SKM-1 treated with dmso at 0.1 percent for 144 hours (cell line): ENCODE results near the gene LVRN.
"Not testable (repeated sequence)": the region's sequence is repeated elsewhere in the genome, so short reads cannot be mapped to it uniquely, and the experiment has no call there.

Source experiments
- DNase-seq: peaks from one replicate; lab custom pipeline; 2025; ENCODE audit not compliant: unreplicated experiment; lab: John Stamatoyannopoulos, UW

Gene LVRN

GRCh38 chr5:115962239-115962564 is at the start of gene LVRN:
Gene LVRN, plus strand, starts transcription at chr5:115962475. Its CDS starts 143 bp downstream, at chr5:115962618.
- DNase-seq, result no peak

GRCh38 chr5:115913623-115914400 is 48.5 kb upstream of the LVRN start:
- not testable (repeated sequence) for DNase-seq

GRCh38 chr5:115920171-115920725 is 42.0 kb upstream of the LVRN start:
- no peak for DNase-seq

DNA sequence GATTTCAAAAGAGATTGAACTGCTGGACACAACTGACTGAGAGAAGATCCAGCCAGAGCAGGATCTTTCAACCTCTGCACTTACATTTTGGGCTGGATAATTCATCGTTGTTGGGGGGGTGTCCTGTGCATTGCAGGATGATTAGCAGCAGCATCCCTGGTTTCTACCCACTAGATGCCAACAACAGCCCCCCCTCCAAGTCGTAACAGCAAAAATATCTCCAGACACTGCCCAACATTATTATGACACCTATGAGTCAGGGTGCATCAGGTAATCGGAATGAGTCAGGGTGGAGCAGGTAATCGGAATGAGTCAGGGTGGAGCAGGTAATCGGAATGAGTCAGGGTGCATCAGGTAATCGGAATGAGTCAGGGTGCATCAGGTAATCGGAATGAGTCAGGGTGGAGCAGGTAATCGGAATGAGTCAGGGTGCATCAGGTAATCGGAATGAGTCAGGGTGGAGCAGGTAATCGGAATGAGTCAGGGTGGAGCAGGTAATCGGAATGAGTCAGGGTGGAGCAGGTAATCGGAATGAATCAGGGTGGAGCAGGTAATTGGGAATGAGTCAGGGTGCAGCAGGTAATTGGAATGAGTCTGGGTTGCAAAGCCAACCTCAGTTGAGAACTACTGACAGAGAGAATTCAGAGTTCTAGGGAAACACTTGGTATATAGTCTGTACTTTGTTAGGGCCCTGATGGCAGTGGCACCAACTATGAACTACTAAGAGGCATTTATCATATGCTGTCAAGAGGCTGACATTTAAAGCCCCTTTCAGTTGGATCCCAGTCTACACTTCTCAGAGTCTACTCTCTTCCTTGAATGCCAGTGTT is 33.5 kb upstream of the LVRN start:
- not testable (repeated sequence) for DNase-seq

DNA sequence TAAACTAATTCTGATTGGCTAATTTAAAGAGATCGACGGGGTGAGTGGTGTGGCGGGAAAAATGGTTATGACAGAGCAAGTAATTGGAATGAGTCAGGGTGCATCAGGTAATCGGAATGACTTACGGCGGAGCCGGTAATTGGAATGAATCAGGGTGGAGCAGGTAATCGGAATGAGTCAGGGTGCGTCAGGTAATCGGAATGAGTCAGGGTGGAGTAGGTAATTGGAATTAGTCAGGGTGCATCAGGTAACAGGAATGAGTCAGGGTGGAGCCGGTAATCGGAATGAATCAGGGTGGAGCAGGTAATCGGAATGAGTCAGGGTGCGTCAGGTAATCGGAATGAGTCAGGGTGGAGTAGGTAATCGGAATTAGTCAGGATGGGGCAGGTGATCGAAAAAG is 32.1 kb upstream of the LVRN start:
- not testable (repeated sequence) for DNase-seq

GRCh38 chr5:115930630-115931337 is 31.5 kb upstream of the LVRN start:
- DNase-seq, result no peak

DNA sequence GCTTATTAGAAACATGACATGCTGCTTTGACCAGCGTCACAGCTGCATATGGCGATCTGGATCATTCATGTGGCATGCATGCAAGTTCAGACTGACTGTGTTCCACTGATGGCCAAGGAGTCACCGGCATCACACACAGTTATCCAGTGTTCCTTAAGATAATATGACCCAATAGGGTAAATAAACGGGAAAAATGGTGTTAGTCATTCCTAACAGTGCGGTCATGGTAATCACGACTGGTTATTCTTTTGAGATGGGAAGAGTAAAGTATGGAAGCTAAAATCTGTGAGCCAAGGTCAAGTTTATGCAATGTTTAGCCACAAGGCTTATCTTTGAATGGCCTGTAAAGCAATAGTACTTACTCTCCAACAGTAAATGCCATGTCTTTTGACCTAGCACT is 29.3 kb upstream of the LVRN start:
- no peak for DNase-seq

GRCh38 chr5:115934388-115934974 is 27.8 kb upstream of the LVRN start:
- no peak for DNase-seq

DNA sequence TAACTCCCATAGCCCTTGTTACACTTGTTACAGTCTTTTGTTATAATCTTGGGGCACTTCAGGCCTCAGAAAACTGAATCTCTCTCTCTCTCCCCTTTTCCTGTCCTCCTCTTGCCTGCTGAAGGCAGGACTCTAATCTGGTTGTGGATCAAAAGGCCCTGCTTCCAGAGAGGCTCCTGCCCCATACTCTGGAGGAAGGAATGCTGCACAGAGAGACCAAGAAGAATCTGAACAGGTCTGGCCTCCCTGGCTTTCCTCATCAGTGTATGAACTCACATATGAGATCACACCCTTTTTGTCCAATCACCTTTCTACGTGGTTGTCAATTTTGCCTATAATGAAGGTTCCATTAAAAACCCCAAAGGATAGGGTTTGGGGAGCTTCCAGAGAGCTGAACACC is 26.2 kb upstream of the LVRN start:
- no peak for DNase-seq

- no peak for DNase-seq
These were observed 23.2 kb upstream of the LVRN start for GRCh38 chr5:115939059-115939458.

DNA sequence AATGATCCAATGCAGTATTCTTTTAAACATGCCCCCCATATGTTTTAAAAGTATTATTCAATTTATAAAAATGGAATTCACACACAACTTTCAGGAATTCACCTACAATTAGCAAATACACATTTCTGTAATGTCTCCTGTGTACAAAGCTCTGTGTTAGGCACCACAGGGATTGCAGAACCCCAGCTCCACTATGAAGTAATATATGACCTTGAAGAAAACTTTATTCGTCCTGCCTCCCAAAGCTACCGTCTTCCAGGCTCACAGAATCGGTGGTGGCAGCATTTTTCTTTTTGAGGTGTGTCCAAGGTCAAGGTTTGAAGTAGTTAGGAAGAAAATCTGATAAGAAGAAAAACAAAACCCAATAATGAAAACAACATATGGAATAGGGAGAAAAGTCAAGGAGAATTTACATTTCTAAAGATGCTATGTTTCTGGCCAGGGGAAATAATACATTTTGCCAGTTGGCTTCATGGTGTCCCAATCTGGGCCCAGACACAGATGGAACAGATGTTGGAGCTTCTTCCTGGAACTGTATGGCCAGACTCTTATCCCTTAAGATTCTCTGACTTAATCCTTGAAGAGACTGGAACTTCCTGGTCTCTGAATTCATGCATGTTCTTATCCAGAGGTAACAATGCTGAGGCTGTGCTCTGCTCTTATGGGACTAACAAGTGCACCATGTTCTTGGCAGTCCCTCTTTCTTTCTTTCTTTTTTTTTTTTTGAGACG is 22.0 kb upstream of the LVRN start:
- DNase-seq, result no peak

DNA sequence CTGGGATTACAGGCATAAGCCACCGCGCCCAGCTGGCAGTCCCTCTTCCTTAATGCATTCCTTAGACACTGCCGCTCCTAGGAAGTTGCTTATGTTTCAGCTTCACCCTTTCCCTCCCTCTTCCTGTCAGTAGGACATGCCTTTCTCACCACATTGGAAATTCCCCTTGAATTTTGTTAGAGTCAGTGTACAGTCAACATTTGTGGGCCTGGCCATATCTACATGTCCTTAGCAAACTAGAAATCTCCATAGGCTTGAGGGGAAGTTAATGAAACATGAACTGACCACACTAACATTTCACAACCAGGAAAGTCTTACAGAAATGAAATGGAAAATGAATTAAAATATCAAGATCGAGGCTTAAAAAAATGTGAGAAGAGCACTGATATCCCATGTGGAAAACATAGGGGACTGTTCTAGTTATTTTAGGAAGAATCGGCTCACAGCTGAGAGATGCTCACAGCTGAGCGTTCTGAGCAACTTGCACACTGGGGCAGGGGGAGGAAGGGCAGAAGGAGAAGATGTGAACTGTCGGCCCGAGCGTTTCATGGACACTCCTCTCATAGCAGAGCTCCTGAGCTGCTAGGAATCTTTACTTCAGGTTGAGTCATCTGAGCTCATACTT is 21.1 kb upstream of the LVRN start:
- DNase-seq, result peak; percentile 40

DNA sequence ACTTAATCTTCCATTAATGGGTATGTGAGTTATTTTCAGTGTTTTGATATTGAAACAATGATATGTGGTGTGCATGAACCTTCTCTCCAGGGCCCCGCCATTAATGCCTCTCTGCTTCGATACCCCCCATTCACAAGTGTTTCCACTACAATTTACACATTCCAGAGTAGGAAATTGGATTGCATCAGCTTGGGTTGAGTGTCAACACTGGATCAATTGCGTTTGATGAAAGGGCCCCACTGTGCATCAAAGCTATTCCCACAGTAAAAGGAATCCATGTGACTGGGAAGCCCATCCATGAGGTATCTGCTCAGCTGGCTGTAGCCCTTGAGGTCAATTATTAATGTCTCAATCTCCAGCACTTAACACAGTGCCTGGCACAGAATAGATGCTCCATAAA is 17.8 kb upstream of the LVRN start:
- no peak for DNase-seq

DNA sequence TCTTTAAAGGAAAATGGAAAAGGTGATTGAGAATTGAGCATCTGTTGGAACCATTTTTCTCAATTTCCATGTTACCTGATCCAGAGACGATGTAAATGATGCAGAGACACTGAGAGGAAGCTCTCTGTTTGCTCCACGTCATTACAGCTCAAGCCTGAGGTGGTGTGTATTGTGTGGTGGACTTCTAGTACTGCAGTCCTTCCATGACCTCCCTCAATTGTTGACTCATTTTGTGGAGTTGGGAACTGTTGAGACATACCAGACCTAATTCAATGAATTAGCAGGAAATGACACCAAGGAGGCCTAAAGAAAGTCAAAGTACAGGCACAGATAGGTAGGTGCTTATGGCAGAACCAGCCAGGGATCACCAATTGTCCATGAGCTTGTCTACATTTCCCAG is 15.6 kb upstream of the LVRN start:
- DNase-seq, result no peak

- DNase-seq, result no peak
These were observed 15.0 kb upstream of the LVRN start for GRCh38 chr5:115947260-115947659.

DNA sequence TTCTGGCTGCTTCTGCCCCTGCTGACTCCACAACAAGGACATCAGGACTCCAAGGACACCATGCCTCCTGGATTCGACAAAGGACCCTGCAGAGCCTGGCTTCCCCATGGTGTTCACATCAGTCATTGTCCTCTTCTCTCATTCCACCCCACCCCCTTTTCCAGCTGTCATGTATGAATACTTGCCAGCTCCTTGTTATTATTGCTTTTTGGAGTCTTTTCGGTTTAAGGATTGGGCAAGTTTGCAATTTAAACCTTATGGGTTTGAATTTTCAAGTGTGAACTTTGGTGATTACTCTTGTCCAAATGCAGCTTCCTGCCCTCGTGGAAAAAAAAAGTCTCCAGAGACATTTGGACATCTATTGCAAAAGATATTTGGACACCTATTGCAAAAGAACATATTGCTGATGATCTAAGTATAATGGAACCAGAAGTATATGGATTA is 14.2 kb upstream of the LVRN start:
- DNase-seq, result peak; percentile 27

DNA sequence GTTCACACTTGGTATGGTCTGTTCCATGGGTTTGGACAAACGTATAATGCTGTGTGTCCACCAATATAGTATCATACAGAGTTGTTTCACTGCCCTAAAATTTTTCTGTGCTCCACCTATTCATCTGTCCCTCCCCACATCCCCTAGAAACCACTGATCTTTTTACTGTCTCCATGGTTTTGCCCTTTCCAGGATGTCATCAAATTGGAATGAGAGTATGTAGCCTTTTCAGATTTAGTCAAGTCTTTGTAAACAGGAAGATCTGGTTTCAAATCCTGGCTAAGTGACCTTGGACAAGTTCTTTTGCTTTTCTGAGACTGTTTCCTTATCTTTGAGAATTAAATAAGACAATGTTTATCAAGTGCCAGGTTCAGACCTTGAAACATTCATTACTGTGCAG is 13.2 kb upstream of the LVRN start:
- DNase-seq, result no peak

DNA sequence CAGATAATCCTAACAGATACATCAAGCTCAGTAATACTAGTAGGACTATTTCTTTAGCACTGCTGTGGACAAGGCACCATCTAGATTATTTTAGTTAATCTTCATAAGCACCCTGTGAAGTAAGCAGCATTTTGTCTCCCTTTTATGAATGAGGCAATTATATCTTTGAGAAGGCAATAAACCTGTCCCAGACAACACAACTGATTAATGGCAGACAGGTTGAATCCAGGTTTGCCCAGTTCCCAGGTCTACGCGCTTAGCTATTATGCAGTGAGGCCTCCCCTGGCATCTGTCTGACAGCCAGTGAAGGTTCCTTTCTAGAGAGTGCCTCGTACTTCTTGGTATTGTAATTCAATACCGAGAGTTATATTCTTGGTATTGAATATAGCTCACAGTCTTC is 9.7 kb upstream of the LVRN start:
- no peak for DNase-seq

DNA sequence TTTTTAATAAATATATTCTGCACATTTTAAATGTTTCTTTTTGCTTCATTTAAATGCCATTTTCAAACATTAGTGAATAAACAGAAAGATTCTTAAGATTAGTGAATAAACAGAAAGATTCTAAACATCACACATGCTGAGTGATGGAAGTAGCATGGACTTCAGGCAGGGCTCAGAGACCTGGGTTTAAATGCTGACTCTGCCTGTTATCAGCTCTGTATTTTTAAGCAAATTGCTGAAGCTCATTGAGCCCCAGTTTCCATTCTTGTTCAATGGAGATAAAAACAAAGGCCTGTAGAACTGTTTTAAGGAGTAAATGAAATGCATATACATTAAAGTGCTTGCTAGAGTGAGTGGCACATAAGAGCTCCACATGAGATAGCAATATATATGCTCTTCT is 8.1 kb upstream of the LVRN start:
- DNase-seq, result no peak

- DNase-seq, result no peak
These were observed 5.3 kb upstream of the LVRN start for GRCh38 chr5:115956957-115957356.
